ENCODE results near the gene KRT7. TPM values are rescaled to one million over a fixed set of nuclear protein-coding genes. Genes with fewer than 3 reads are reported as not detected.

Gene KRT7
- total RNA-seq, 1 experiment from 2014 or later = 10.0 TPM

GRCh38 chr12:52210186-52210924 lies 22.7 kb upstream of the KRT7 start:
- Histone ChIP-seq H2BK20ac (ENCODE audit: low read depth, low read length, poor library complexity, severe bottlenecking) (no peak overlapping the region), H3K14ac (ENCODE audit: insufficient read depth, low read length) (no peak overlapping the region; the same call in 1 of the 2 replicates), H3K18ac (ENCODE audit: insufficient read length, low read depth, low read length) (no peak overlapping the region), H3K4ac (ENCODE audit: low read depth, low read length) (no peak overlapping the region), H3K9me3 (ENCODE audit: control insufficient read depth, low read depth, low read length) (no peaks in the 10 kb centered on the region), H3T11ph (ENCODE audit: low read length) (no peak overlapping the region), H3K23ac (ENCODE audit: insufficient read length, low read depth, low read length) (no peak overlapping the region), H4K91ac (ENCODE audit: insufficient read length, low read depth, low read length) (no peak overlapping the region), H3K79me2 (ENCODE audit: insufficient read depth, low read length) (no peaks in the 10 kb centered on the region), H4K8ac (replicated peaks; ENCODE audit: insufficient read length, low read depth, low read length) (no peak overlapping the region), H3K27ac (ENCODE audit: insufficient read length, low read depth, low read length) (no peak overlapping the region), H2AK5ac (ENCODE audit: insufficient read length, low read length) (no peak overlapping the region), H4K20me1 (ENCODE audit: control insufficient read depth, insufficient read depth, insufficient read length) (no peaks in the 10 kb centered on the region), H3K27me3 (ENCODE audit: insufficient read depth, low read length) (no peaks in the 10 kb centered on the region), H3K23me2 (ENCODE audit: insufficient read length, low read depth, low read length, poor library complexity, severe bottlenecking) (no peaks in the 10 kb centered on the region), H4K5ac (ENCODE audit: insufficient read length, low read depth, low read length) (no peak overlapping the region), H3K56ac (ENCODE audit: insufficient read length, low read depth, low read length) (no peak overlapping the region), H3K4me2 (ENCODE audit: insufficient read depth, insufficient read length, low read length) (no peak overlapping the region), H2BK12ac (ENCODE audit: insufficient read length, low read depth, low read length) (no peak overlapping the region), H2BK5ac (ENCODE audit: insufficient read length, low read length) (no peak overlapping the region), H2BK15ac (ENCODE audit: low read depth, low read length) (no peak overlapping the region), H2AFZ (ENCODE audit: low read length) (no peak overlapping the region), H3K4me1 (ENCODE audit: insufficient read depth, low read length) (no peaks in the 10 kb centered on the region), H3K79me1 (ENCODE audit: insufficient read depth, low read depth, low read length, poor library complexity, severe bottlenecking) (no peaks in the 10 kb centered on the region), H3K9ac (ENCODE audit: extremely low read depth, insufficient read length, low read length) (no peak overlapping the region), H2BK120ac (ENCODE audit: low read depth, low read length, poor library complexity, severe bottlenecking) (no peak overlapping the region)
- TF ChIP-seq, protein P1, sequence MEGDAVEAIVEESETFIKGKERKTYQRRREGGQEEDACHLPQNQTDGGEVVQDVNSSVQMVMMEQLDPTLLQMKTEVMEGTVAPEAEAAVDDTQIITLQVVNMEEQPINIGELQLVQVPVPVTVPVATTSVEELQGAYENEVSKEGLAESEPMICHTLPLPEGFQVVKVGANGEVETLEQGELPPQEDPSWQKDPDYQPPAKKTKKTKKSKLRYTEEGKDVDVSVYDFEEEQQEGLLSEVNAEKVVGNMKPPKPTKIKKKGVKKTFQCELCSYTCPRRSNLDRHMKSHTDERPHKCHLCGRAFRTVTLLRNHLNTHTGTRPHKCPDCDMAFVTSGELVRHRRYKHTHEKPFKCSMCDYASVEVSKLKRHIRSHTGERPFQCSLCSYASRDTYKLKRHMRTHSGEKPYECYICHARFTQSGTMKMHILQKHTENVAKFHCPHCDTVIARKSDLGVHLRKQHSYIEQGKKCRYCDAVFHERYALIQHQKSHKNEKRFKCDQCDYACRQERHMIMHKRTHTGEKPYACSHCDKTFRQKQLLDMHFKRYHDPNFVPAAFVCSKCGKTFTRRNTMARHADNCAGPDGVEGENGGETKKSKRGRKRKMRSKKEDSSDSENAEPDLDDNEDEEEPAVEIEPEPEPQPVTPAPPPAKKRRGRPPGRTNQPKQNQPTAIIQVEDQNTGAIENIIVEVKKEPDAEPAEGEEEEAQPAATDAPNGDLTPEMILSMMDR (conservative IDR thresholded peaks at IDR 0.05) = no peak
- Mint-ChIP-seq H3K9me3 (no peaks in the 10 kb centered on the region), H3K4me1 (peaks cover 4 to 25% of the 10 kb centered on the region in 2 experiments), H3K36me3 (ENCODE audit: insufficient read depth in 1 of 3, low read depth in 3 of 3) (no peaks in the 10 kb centered on the region; a peak in 1 of 7 replicates), H3K27me3 (ENCODE audit: low read depth) (peaks cover 7% of the 10 kb centered on the region), H3K27ac (no peak overlapping the region), H3K4me3 (no peak overlapping the region)
- no peak for DNase-seq
- no CpG with 5 or more reads among the region's 7 CpGs for WGBS (ENCODE audit: extremely low coverage, insufficient read length, low lambda C conversion rate)
